GM12865 (cell line): ENCODE results near the gene SLC6A19.

ENCODE experiments used
- DNase-seq: peaks from one replicate; pipeline ENCODE4 v3.0.0; 2010; ENCODE audit warnings: low read depth
- H3K4me3 ChIP-seq: 2 replicates; pipeline ENCODE4 v1.5.1; 2011; ENCODE audit warnings: mild to moderate bottlenecking, low read depth, low read length, control low read depth
- TF ChIP-seq, protein P1 (sequence below): IDR thresholded peaks from 2 replicates; pipeline ENCODE4 v1.5.1; 2011; ENCODE audit warnings: low read length, control low read depth, low read depth, inconsistent platforms; ENCODE audit not compliant: insufficient read depth; ENCODE audit errors: missing control alignments

Gene SLC6A19

GRCh38 chr5:1229822-1230221 is 28.4 kb downstream of the SLC6A19 start:
- DNase-seq, result no peak
- no peak overlapping the region for H3K4me3 ChIP-seq
- TF ChIP-seq, protein P1, sequence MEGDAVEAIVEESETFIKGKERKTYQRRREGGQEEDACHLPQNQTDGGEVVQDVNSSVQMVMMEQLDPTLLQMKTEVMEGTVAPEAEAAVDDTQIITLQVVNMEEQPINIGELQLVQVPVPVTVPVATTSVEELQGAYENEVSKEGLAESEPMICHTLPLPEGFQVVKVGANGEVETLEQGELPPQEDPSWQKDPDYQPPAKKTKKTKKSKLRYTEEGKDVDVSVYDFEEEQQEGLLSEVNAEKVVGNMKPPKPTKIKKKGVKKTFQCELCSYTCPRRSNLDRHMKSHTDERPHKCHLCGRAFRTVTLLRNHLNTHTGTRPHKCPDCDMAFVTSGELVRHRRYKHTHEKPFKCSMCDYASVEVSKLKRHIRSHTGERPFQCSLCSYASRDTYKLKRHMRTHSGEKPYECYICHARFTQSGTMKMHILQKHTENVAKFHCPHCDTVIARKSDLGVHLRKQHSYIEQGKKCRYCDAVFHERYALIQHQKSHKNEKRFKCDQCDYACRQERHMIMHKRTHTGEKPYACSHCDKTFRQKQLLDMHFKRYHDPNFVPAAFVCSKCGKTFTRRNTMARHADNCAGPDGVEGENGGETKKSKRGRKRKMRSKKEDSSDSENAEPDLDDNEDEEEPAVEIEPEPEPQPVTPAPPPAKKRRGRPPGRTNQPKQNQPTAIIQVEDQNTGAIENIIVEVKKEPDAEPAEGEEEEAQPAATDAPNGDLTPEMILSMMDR, result no peak

- TF ChIP-seq, protein P1, result no peak
- DNase-seq, result no peak
- H3K4me3 ChIP-seq, result no peak overlapping the region
These were observed 29.2 kb downstream of the SLC6A19 start for GRCh38 chr5:1230551-1230950.

DNA sequence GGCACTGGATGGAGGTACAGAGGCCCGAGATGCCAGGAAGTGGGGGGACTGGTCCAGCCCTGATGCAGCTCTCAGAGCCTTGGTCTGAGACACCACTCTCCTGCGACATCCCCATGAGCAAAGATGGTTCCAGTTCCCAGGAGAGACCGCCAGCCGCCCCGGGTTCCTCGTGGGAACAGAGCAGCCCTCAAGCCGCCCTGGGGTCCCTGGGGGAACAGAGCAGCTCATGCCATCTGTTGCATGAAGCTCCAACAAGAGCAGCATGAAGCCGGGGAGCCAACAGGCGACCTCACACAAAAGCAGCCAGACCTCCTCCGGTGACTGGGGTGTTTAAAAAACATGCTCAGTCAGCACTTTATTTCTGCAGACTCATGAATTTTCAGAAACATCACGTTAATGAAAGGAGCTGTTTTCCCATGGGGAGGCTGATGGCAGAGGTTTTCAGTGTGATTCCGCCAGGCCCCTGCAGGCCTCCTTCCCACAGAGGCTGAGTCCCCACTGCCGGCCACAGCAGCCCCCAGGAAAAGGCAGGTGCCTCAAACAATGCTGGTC is 30.0 kb downstream of the SLC6A19 start:
- TF ChIP-seq, protein P1, result no peak
- no peak for DNase-seq

DNA sequence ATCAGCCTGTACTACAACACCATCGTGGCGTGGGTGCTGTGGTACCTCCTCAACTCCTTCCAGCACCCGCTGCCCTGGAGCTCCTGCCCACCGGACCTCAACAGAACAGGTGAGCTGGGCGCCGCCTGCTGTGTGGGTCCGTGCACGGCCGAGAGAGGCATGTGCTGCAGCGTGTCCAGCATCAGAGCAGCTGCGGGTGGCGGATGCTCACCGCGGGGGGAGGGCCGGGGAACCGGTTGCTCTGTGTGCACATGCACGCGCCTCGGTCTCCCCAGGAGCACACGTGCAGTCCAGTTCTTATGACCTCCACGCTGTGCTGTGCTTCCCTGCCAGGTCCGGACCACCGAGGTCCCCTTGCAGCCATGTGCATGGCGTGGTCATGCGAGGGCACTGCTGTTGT is 31.4 kb downstream of the SLC6A19 start:
- no peak overlapping the region for H3K4me3 ChIP-seq
- TF ChIP-seq, protein P1, result no peak
- no peak for DNase-seq

More for the DNA sequence above, 30.0 kb downstream of the SLC6A19 start:
- no peak overlapping the region for H3K4me3 ChIP-seq

DNA sequence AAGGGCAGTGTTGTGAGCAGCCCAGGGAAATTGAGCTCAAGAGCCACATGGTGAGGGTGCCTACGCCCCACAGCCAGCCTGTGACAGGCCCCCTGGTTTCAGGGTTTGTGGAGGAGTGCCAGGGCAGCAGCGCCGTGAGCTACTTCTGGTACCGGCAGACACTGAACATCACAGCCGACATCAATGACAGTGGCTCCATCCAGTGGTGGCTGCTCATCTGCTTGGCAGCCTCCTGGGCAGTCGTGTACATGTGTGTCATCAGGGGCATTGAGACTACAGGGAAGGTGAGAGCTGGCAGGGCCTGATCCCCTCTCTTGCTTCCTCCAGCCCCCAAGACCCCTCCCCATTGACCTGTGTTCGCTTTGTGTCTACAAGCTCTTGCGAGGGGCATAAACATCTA is 34.0 kb downstream of the SLC6A19 start:
- TF ChIP-seq, protein P1, result no peak
- DNase-seq, result no peak
- no peak overlapping the region for H3K4me3 ChIP-seq

GRCh38 chr5:1235838-1236237 is 34.4 kb downstream of the SLC6A19 start:
- DNase-seq, result no peak
- H3K4me3 ChIP-seq, result no peak overlapping the region
- TF ChIP-seq, protein P1, result no peak
